NCI-H1105 treated with DMSO at 0.1 percent for 48 hours (cell line): ENCODE results near the gene DGCR8.
A peak's percentile ranks its signal among the peaks of the same experiment; 100 is the strongest.

ENCODE experiments used
- DNase-seq: peaks from one replicate; lab custom pipeline; 2025; lab: John Stamatoyannopoulos, UW

Gene DGCR8

GRCh38 chr22:20124083-20124787 is 44.2 kb downstream of the DGCR8 start:
- DNase-seq = no peak

GRCh38 chr22:20125201-20126174 is 45.4 kb downstream of the DGCR8 start:
- no peak for DNase-seq

- DNase-seq = no peak
These were observed 46.4 kb downstream of the DGCR8 start for GRCh38 chr22:20126284-20127029.

GRCh38 chr22:20127318-20127868 is 47.4 kb downstream of the DGCR8 start:
- no peak for DNase-seq

- no peak for DNase-seq
These were observed 48.0 kb downstream of the DGCR8 start for GRCh38 chr22:20127869-20128618.

GRCh38 chr22:20128619-20128901 is 48.5 kb downstream of the DGCR8 start:
- no peak for DNase-seq

- peak; percentile 17 for DNase-seq
These were observed 49.1 kb downstream of the DGCR8 start for GRCh38 chr22:20128902-20129746.

DNA sequence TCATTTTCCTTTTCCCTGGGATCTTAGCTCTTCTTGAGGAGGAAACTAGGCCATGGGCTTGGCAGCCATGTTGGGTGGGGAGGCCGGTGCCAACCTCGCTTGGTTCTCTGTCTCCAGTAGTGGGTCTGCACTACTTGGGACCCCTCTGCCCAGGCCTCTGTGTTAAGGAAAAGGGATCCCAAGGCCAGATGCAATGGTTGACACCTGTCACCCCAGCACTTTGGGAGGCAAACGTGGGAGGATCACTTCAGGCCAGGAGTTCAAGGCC is 49.6 kb downstream of the DGCR8 start:
- DNase-seq = no peak

- peak; percentile 36 for DNase-seq
These were observed 50.3 kb downstream of the DGCR8 start for GRCh38 chr22:20130319-20130718.

DNA sequence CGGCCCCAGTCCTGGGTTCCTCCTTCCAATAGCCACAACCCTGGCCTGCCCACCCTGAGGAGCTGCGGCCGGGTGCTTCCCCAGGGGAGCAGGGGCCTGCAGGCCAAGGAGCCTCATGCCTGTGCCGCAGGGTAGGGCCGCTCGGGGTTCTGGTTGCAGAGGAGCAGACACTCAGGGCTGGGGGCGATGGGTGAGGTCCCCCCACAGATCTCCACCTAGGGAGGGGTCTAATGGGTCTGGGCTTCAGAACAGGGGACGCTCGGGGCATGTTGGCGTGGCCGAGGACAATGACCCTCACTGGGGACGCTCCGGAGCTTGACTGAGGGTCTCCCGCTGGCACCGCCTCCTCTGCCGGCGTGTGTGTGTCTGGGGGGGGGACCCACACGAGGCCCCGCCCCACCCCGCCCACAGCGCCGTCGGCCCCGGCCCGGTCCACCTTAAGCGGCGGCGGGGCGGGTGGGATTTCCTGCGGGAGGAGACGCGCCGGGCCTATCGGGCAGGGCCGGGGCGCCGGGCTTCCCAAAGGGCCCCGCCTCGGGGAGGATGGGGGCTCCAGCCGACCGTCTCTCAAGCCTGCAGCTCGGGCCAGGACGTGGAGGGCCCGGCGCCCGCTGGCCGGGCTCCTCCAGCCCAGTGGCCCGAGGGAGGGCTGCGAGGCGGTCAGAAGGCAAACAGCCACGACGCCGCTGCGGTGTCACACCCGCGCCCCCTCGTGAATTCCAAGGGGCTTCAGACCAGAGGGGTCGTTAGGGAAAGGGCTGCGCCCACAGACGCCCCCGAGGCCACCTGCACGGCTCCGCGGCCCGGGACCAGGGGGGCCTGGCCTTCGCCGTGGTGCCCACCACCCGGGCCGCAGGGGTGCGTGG is 50.9 kb downstream of the DGCR8 start:
- DNase-seq = peak; percentile 51

DNA sequence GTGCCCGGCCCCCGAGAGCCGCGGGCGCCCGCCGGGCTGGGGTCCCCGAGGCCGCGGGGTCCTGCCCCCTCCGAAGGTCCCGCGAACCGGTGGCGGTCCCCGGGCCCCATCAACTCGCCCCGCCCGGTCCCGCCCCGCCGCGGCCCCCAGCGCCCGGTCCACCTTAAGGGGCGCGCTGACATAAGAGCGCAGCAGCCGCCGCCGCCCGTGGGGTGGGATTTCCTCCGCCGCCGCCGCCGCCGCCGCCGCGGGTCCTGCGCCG is 51.5 kb downstream of the DGCR8 start, which contains the start of gene ZDHHC8:
Gene ZDHHC8 (plus strand): TSS at position 208 of the 262 bp plus-strand sequence. CDS start 144 bp downstream, outside the sequence.
- DNase-seq = no peak

DNA sequence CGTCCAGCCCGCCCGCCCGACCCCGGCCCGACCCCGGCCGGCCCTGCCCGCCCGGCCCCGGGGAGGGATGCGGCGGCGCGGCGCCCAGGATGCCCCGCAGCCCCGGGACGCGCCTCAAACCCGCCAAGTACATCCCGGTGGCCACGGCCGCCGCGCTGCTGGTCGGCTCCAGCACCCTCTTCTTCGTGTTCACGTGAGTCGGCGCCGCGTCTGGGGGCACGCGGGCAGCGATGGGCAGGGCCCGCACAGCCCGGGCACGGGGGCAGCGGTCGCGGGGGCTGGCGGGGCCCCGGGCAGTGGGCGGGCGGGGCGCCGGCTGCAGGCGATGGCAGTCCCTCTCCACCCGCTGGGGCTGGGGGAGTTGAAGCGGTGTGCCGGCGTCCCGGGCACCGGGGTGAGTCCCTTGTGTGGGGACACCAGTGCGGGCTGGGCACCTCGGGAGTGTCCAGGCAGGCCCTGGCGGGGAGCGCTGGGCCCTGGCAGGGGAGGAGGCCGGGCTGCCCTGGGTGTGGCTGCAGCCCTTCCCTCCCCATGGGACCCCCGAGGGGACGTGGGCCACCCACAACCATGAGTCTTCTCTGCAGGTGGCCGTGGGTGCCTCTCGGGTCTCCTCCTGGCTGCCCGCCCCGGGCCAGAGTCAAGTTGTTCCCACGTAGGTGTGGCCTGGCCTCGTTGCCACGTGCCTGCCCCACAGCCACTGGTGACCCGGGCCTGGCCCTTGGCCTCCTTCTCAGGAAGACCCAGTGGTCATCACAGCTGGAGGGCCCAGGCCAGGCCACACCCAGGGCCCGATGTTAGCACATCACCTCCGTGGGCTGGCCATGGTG is 52.0 kb downstream of the DGCR8 start:
- DNase-seq = no peak

- DNase-seq = no peak
These were observed 52.7 kb downstream of the DGCR8 start for GRCh38 chr22:20132686-20133246.

- no peak for DNase-seq
These were observed 54.0 kb downstream of the DGCR8 start for GRCh38 chr22:20133930-20134549.

DNA sequence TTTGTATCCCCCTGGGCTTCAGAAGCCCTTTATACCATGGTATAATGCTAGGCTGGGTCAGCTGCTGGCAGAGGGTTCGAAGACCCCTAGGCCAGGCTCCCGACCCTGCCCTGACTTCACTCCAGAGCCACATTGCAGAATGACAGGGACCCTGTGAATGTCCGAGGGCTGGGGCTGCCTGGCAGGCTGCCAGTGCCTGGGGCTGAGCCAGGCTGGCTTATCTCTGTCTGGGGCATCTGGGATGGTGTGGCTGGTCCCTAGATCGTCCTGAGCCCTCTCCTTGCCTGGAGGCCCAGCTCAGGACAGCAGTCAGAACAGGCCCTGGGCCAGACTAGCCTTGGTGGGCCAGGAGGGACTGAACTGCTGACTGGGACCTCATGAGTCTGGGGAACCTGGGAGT is 55.2 kb downstream of the DGCR8 start:
- DNase-seq = no peak

DNA sequence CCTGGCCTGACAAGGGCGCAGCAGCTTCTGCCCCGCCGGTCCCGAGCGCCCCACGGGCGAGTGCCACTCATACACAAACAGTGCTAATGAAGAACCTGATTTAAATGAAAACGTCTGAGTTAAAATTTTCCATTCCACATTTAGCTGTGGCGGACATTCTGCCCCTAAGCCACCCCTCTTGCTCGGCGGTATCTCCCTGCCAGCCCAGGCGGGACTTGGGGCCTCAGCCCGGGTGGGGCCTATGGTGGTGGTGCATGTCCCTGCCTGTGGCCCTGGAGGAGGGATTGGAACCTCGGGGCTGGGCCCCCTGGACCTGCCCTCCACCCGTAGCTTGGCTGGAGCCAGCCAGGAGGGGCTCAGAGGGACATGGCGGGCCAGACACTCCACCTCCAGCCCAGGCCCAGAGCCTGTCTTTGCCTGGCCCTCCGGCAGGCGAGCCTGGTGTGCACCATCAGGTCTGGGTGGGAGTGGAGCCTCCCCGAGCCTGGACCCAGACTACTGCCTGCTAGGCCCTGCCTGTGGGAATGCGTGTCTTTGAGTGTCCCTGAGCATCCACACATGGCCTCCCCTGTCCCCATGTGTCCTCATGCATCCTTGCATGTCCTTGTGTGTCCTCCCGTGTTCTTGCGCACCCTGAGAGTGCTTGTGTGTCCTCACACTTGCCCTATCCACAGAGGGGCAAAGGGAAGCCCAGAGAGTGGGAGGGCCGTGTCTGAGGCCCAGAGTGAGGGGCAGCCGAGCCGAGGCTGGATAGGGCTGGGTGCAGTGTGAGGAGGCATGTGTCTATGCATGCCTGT is 56.0 kb downstream of the DGCR8 start:
- no peak for DNase-seq

DNA sequence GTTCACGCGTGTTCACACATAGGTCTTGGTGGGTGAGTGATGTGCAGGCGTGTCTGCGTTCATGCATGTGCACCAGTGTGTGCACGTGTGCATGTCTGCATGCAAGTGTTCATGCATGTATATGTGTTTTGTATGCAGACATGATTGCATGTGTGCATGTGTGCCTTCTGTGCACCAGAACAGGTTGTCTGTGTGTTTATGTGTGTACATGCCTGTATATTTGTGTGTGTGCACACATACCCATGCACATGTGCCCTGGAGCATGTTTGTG is 56.5 kb downstream of the DGCR8 start:
- no peak for DNase-seq

- no peak for DNase-seq
These were observed 57.1 kb downstream of the DGCR8 start for GRCh38 chr22:20137113-20137512.
